ENCODE measurements around the gene TBC1D14.

Gene TBC1D14

GRCh38 chr4:6932475-6932874 is 22.8 kb downstream of the TBC1D14 start:
- no peak for DNase-seq

- DNase-seq = no peak
Measured at GRCh38 chr4:6932918-6933317, 23.3 kb downstream of the TBC1D14 start.

DNA sequence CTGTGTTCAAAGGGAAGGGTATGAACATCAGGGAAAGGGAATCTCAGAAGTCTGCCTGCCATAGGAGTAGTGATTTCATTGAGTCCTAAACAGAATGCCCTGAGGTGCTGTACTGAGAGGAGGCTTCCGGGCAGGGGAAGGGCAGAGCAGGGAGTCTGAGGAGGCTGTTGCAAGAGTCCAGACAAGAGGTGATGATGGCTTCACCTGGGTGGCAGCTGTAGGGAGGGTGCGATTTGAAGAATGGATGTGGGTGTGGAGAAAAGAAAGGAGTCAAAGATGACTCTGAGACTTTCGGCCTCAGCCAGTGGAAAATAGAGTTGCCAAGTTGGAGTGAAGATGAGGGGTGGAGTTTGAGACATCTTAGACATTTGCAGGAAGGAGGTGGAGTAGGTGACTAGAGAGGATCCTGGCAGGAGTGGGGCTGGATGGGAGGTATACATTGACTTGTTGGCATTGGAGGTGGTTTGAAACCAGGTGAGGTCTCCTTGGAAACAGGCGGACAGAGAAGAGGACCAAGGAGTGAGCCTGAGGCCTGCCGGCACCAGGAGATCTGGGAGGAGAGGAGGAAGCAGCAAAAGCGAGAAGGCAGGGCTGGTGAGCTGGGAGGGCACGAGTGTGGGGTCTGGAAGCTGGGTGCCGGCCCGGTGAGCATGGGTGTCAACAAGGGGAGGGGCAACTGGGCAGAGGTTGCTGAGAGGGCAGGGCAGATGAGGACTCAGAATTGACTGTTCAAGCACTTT is 24.2 kb downstream of the TBC1D14 start:
- no peak for DNase-seq

DNA sequence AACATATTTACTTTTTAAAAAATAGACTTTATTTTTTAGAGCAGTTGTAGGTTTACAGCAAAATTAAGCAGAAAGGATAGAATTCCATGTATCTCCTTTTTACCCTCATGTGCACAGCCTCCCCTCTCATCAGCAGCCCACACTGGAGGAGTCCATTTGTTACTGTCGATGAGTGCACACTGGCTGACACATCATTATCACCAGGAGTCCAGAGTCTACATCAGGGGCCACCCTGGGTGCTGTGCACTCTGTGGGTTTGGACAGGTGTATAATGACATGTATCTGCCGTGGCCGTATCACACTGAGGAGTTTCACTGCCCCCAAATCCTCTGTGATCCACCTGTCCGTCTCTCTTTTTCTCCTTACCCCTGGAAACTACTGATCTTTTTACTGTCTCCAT is 26.3 kb downstream of the TBC1D14 start:
- DNase-seq = no peak

DNA sequence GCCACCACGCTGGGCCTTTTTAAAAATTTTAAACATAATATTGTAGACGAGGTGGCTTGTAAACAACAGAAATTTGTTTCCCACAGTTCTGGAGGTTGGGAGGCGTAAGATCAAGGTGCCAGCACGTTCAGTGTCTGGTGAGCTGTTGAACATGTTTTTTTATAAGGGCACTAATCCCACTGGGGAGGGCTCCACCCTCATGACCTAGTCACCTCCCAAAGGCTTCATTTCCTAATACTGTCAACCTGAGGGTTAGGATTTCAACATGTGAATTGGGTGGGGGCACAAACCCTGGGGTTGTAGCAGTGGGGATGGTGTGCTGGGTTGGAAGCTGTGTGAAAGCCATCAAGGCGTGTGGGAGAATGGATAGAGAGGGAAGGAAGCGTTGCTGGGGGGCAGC is 27.6 kb downstream of the TBC1D14 start:
- no peak for DNase-seq

GRCh38 chr4:6937754-6938153 is 28.1 kb downstream of the TBC1D14 start:
- DNase-seq = no peak

DNA sequence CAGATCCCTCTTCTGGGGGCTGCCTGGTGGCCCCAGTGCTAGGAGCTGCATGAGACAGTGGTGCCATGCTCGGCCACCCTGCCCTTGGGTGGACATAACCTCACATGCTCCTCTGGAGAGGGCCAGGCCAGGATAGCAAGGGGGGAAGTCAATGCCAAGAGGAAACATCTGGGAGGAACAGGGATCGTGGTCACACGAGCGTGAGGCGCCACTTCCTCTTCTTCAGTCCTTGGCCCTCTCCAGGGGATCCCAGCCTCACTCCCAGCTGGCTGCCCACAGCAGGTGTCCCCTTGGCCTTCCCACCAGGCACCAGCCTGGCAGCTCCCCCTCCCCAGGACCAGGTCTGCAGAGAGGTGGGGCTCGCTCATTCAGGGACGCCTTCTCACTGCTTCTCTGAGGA is 28.6 kb downstream of the TBC1D14 start:
- no peak for DNase-seq

- no peak for DNase-seq
Measured at GRCh38 chr4:6938647-6939271, 29.1 kb downstream of the TBC1D14 start.

DNA sequence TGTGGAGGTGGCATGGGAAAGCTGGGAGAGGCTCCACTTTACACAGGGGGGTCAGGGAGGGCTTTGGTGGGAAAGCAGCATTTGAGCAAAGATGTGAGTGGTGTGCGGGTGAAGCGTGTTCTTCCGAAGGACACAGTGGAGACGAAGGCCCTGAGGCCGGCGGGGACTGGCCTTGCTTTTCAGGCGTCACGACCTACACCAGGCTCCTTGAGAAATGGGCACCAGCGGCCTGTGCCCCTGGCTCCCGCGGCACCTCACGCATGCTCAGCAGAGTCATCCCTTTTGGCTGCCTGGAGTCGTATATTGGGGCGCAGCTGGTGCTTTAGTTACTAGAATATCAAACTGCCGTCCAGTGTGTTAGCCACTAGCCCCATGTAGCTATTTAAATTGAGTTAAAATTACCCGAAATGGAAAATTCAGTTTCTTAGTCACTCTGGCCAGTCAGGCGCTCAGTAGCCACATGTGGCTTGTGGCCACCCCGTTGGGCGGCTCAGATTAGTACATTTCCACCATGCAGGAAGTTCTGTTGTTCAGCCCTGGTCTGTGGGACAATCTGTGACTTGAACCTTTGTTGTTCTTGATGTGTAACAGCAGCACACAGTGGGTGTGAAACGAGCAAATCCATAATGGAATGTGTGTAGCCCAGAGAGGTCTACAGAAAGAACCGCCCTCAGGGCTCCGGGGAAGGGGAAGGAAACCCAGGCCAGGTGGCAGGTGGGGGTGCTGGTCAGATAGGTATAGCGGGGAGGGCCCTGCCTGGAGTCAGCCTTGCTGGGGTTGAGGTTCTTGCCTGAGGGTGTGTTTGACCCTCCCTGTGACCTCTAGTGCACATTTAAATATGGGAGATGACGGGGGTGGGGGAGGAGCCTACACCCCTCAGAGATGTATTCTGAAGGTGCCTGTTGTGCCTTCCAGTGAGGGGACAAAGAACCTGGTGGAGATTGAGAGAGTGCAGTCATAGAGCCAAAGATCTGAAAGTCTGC is 30.4 kb downstream of the TBC1D14 start:
- no peak for DNase-seq

DNA sequence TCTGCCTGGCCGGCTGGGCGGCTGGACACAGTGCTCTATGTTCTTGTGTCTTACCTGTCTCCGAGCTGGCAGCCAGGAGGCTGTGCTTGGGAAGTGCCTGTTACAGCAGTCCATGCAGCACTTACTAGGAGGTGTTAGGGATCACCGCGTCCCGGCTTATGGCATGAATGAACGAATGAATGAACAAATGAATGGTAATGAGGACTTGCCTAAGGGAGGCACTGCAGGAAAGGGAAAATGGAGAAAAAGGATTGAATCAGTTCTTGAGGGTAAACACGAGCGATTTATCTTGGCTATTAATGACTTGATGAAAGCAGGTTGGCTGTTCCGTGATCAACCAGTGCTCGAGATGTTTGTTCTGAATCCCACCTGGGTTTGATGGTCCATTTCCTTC is 31.1 kb downstream of the TBC1D14 start:
- no peak for DNase-seq

GRCh38 chr4:6941796-6942195 is 32.2 kb downstream of the TBC1D14 start:
- no peak for DNase-seq

- no peak for DNase-seq
Measured at GRCh38 chr4:6942238-6942800, 32.7 kb downstream of the TBC1D14 start.

DNA sequence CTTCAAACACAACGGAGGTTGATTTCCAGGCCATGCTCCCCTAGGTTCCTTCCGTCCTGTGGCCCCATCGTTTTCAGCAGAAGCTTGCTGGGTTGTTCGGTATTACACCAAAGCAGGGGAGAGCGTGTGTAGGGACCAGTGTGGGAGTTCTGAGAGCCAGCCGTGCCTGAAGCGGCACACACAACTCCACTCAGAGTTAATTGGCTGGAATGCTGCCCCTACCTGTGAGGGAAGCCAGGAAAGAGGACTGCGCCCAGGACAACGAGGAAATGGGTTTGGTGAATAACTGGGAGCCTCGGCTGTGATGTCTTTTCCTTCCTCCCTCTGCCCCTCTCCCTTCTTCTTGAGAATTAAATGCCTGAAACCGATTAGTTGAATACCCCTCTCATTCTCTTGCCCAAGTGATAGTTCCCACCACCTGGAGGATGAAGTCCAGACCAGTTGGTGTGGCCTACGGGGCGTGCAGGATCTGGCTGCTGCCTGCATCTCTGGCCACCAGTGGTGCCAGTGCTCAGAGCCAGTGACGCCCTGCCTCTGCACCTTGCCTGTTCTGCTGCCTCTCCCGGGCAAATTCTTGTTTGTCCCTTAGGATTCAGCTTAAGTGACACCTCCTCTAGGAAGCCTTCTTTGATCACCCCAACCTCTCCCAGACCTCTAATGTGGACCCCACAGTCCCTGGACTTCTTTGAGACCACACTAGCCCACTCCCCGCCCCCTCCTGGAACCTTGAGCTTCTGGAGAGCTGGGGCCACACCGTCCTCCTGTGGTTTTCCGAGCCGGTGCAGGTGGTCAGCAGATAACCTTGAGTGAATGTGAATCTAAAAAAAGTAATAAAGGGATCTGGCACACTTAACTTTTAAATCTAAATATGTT is 33.6 kb downstream of the TBC1D14 start:
- no peak for DNase-seq

DNA sequence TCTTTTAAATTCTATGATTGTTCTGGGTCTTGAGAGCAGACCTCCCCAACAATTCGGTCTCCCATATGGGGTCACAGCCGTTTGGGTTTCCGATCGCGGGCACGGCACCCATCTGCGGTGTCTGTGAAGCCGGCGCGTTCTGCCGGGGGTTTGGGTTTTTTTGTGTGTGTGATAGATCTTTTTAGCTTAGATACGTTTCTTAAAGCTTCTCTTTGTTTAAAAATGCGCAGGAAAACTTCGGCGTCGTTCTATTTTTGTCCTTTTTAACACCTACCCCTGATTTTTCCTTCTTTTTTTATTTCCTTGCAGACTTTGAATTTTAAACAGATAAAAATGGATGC is 34.2 kb downstream of the TBC1D14 start:
- no peak for DNase-seq

GRCh38 chr4:6944301-6945051 is 34.9 kb downstream of the TBC1D14 start:
- DNase-seq = no peak

DNA sequence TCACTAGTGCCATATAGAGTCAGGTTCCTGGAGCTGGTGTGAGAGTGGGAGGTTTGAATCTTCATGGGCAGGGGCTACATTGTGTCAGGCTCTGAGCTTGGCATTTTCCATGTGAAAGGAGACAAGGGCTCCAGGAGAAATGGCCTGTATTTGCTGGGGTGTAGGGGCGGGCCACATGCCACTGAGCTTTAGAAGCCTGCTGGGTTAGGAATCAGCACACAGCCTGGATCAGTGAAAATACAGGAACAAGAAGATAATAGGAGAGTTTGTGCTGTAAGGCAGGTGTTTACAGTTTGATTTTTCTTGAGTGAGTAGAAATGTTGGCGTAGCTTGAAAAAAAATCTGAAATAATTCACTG is 35.4 kb downstream of the TBC1D14 start:
- no peak for DNase-seq

DNA sequence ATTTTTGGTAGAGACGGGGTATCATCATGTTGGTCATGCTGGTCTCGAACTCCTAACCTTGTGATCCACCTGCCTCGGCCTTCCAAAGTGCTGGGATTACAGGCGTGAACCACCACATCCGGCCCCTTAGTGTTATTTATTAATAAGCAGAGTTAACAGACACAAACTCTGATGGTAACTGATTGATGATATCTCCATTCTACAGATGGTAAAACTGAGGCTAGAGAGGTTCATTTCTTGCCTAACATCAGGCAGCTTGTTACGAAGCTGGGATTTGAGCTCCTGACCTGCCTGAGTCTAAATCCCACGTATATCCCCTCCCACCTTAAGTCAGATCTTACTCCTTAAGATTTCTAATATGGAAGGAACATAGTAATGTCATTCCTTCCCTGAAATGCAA is 36.9 kb downstream of the TBC1D14 start:
- DNase-seq = no peak

DNA sequence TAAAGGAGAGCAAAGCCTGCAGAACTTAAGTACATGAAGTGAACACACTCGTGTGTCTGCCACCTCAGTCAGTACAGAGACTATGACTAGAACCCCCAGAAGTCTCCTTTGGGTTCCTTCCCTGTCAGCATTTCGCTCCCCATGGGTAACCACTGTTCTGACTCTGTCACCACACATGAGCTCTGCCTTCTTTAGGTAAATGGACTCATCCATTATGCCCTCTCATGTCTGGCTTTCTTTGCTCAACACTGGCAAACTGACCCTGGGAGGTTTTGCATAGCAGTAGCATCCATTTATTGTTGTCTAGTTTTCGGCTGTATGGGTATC is 38.5 kb downstream of the TBC1D14 start:
- no peak for DNase-seq

- DNase-seq = no peak
Measured at GRCh38 chr4:6951880-6952381, 42.3 kb downstream of the TBC1D14 start.

- no peak for DNase-seq
Measured at GRCh38 chr4:6953751-6954380, 44.2 kb downstream of the TBC1D14 start.

GRCh38 chr4:6955261-6955911 is 45.8 kb downstream of the TBC1D14 start:
- no peak for DNase-seq
